HG03354 (cell line): ENCODE data around the gene DNAAF5.
A peak's percentile ranks its signal among the peaks of the same experiment; 100 is the strongest.
"Not testable (repeated sequence)": the region's sequence is repeated elsewhere in the genome, so short reads cannot be mapped to it uniquely, and the experiment has no call there.

Experiments used
- ATAC-seq: cut with Tn5 transposase; IDR thresholded peaks from one replicate; pipeline ENCODE4 v1.9.1; 2021; ENCODE audit warnings: mild to moderate bottlenecking; ENCODE audit not compliant: unreplicated experiment, poor library complexity, severe bottlenecking

DNAAF5 gene

GRCh38 chr7:796434-797169, 70.1 kb downstream of the DNAAF5 start:
- not testable (repeated sequence) for ATAC-seq

DNA sequence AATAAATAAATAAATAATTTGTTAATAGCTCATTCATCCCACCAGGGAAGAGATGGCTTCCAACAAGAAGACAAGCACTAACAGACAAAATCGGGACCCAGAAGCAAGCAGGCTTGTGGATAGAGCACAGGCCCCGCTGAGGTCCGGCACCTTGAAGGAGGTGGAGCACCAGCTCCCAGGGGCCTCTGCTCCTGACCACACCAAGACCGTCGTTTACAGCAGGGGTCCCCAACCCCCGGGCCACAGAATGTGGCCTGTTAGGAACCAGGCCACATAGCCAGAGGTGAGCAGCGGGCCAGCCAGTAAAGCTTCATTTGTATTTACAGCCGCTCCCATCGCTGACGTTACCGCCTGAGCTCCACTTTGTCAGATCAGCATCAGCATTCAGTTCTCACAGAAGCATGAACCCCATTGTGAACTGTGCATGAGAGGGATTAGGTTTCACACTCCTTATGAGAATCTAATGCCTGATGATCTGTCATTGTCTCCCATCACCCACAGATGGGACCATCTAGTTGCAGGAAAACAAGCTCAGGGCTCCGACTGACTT, 72.5 kb downstream of the DNAAF5 start:
- ATAC-seq = no peak

DNA sequence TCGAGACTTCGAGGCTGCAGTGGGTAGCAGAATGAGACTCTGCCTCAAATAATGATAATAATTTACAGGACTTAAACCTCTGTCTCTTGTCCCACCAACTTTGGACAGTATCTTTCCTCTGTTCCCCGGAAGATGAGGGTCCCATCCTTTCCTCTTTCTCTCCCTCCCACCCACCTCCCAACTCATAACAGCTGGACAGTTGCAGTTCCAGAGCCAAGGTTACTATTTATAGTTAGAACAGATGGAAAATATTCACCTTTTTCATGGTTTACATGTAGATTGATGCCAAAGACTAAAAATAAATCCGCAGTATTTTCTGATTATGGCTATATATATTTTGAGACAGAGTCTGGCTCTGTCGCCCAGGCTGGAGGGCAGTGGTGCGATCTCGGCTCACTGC, 74.2 kb downstream of the DNAAF5 start:
- no peak for ATAC-seq

DNA sequence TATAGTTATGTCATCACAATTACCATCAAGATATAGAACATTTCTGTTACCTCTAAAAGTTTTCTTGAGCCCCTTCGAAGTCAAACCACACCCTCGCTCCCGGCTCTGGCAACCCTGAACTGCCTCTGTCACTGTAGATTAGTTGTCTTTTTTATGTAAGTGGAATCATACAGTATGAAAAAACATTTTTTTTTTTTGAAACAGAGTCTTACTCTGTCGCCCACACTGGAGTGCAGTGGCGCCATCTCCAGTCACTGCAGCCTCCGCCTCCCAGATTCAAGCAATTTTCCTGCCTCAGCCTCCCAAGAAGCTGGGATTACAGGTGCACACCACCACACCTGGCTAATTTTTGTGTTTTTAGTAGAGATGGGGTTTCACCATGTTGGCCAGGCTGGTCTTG, 74.9 kb downstream of the DNAAF5 start:
- not testable (repeated sequence) for ATAC-seq

GRCh38 chr7:801940-802381, 75.5 kb downstream of the DNAAF5 start:
- ATAC-seq = no peak

GRCh38 chr7:802500-803242, 76.2 kb downstream of the DNAAF5 start:
- ATAC-seq = no peak

GRCh38 chr7:803243-803635, 76.7 kb downstream of the DNAAF5 start:
- no peak for ATAC-seq

DNA sequence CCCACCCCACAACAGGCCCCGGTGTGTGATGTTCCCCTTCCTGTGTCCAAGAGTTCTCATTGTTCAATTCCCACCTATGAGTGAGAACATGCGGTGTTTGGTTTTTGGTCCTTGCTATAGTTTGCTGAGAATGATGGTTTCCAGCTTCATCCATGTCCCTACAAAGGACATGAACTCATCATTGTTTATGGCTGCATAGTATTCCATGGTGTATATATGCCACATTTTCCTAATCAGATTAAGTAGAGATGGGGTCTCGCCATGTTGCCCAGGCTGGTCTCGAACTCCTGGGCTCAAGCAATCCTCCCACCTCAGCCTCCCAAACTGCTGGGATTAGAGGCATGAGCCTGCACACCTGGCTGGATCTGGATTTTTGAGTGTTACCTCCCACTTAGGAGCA, 77.3 kb downstream of the DNAAF5 start:
- not testable (repeated sequence) for ATAC-seq

DNA sequence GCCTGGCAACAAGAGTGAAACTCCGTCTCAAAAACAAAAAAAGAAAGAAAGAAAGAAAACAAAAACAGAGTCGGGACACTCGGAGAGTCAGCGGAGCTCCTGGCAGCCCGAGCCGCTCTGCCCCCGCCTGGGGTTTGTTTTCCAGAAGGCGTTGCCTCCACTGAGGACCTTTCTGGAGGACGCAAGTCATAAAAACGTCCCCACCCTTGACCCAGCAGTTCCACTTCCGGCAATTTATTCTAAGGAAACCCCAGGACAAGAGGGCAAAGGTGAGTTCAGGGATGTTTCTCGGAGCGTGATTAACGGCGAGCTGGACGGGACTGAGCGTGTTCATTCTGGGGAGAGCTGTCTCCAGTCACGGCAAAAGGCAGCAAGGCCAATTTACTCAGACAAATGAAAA, 78.8 kb downstream of the DNAAF5 start:
- ATAC-seq = no peak

DNA sequence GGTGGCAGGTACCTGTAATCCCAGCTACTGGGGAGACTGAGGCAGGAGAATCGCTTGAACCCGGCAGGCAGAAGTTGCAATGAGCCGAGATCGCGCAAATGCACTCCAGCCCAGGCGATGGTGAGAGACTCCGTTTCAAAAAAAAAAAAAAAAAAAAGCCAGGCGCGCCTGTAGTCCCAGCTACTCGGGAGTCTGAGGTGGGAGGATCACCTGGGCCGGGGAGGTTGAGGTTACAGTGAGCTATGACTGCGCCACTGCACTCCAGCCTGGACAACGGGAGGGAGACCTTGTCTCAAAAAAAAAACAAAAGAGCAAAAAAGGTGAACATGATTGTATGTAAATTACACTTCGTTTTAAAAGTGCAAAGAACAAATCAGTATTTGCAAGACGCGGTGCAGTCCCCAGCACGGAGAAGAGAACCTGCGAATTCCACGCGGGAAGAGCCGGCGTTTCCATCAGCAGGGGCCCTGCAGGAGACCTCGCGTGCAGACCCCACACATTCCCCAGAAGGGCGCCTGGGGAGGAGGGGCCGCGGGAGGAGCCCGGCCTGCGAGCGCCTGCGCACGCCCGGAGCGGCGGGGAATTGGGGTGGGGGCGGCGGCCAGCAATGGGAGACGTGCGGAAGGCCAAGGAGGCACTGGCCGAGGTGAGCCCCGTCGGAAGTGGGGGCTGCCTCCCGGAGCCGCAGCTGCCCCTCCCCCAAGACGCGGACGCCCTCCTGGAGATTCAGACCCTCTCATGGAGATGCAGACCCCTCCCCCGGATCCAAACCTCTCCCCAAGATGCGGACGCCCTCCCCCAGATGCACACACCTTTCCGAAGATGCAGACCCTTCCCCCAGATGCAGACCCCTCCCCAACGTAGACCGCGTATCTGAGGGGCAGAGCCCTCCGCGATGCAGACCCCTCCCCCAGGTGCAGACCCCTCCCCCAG, 89.1 kb downstream of the DNAAF5 start:
- no peak for ATAC-seq

- ATAC-seq = peak; percentile 86
These were observed 89.8 kb downstream of the DNAAF5 start for GRCh38 chr7:816300-816750.

GRCh38 chr7:816751-817671, 90.5 kb downstream of the DNAAF5 start:
- ATAC-seq = peak; percentile 16

DNA sequence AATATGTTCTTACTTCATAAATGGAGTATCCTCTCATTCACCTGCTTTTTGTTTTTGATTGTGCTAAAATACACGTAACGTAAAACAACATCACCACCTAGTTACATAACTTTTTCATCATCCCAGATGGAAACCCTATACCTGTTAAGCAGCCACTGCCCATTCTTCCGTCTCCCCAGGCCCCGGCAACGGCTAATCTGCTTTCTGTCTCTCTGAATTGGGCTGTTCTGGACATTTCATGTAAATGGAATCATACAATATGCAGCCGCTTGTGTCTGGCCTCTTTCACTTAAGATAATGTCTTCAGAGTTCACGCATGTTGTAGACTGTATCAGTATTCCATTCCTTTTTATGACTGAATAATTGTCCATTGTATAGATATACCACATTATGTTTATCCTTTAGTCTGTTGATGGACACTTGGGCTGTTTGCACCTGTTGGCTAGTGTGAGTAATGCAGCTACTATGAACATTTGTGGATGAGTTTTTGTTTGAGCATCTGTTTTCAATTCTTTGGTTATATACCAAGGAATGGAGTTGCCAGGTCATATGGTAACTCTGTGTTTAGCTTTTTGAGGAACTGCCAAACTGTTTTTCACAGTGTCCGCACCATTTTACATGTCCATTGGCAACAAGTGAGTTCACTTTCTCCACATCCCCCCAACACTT, 91.7 kb downstream of the DNAAF5 start:
- ATAC-seq = no peak

DNA sequence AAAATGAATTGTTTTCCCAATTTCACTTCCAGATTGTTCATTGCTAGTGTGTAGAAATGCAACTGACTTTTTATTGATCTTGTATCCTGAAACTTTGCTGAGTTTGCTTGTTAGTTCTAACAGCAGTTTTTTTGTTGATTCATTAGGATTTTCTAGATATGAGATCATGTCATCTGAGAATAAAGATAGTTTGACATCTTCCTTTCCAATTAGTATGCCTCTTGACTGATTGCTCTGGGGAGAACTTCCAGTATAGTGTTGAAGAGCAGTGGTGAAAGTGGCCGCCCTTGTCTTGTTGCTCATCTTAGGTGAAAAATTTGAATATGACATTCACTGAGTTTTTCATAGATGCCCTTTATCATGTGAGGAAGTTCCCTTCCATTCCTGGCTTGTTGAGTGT, 93.8 kb downstream of the DNAAF5 start:
- no peak for ATAC-seq

DNA sequence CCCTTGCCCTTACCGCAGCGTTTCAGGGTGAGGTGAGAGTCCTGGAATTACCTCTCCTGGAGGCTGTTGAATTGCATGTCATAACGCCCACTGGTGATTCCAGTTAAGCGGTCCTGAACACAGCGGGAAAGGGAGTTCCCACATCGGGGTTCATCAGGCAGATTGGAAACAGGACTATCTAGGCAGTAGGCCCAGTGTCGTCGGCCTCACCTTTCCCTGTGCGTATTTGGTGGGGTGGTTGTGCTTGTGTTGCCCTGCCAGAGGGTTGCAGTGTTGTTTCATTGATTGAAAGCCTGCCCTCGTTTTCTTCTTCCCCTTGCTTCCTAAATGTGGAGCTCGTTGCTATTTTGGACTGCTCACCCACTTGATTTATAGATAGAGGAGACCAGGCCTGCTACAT, 95.2 kb downstream of the DNAAF5 start:
- no peak for ATAC-seq

GRCh38 chr7:822692-823276, 96.3 kb downstream of the DNAAF5 start:
- no peak for ATAC-seq

DNA sequence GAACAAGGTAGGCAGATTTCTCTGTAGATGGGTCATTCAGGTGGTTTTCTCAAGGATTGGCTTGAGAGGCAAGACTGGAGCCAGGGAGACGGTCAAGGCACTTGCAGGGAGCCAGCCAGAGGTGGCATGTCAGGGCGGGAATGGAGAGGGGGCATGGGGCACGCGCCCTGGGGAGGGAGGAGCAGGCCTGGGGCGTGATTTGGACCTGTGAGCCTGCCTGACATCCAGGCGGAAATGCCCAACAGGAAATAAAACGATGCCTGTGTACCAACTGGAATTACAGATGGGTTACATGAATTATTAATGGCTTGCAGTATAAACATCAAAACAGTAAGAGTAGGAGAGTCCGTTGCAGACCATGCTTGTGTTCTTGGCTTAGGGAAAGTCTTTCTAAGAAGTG, 97.2 kb downstream of the DNAAF5 start:
- ATAC-seq = no peak

DNA sequence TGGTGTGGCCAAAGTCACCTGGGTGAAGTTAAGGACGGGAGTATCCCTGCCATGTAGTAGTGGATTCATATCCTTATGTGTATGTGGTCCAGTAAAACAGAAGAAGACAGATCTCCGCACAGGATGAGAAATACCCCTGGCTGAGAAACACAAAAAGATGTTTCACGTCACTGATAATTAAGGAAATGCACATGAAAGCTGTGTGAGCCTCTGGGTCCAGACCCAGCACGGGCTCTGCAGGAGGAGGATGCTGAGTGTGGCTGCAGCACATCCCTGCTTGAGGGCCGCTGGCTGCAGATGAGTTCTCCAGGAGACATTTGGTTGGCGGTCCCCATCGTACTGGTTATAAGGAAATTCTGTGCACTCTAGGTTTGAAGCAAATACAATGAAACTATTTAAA, 97.6 kb downstream of the DNAAF5 start:
- ATAC-seq = no peak
